Psoas muscle (tissue), 8 donors: ENCODE data around the gene NGF. TPM values are rescaled to one million over a fixed set of nuclear protein-coding genes. Genes with fewer than 3 reads are reported as not detected.

ENCODE experiments used
- ATAC-seq, 4 donors: fragments of 200-7000 bp; cut with Tn5 transposase; one replicate each; pipeline ENCODE4 v1.9.1; 2020; ENCODE audit warnings: moderate library complexity in 3 of 4, mild to moderate bottlenecking in 2 of 4
- DNase-seq, 2 donors: peaks; one replicate each; pipeline ENCODE4 v3.0.0-alpha.2; 2020
- H3K27ac ChIP-seq: fragments of 200-600 bp; one replicate; pipeline ENCODE4 v1.8.0; 2022
- H3K27me3 ChIP-seq, 3 donors: fragments of 200-600 bp in 1 of 3; one replicate each; pipeline versions ENCODE4 v1.6.1 to v1.8.0; 2013 to 2022; ENCODE audit warnings: low read length in 2 of 3, mild to moderate bottlenecking in 2 of 3, moderate library complexity in 1 of 3; ENCODE audit not compliant: insufficient read depth in 3 of 3
- H3K36me3 ChIP-seq, 2 donors: fragments of 200-600 bp in 1 of 2; one replicate each; pipeline versions ENCODE4 v1.6.1 to v1.8.0; 2013 to 2022; ENCODE audit warnings: low read depth in 1 of 2, mild to moderate bottlenecking in 1 of 2, moderate library complexity in 1 of 2; ENCODE audit not compliant: insufficient read depth in 1 of 2
- H3K4me1 ChIP-seq: fragments of 200-600 bp; one replicate; pipeline ENCODE4 v1.8.0; 2022
- H3K4me3 ChIP-seq: fragments of 200-600 bp; one replicate; pipeline ENCODE4 v1.8.0; 2022; ENCODE audit warnings: mild to moderate bottlenecking
- H3K9me3 ChIP-seq: fragments of 200-600 bp; one replicate; pipeline ENCODE4 v1.8.0; 2022
- CTCF ChIP-seq: fragments of 200-600 bp; IDR thresholded peaks from one replicate; pipeline ENCODE4 v1.8.0; 2022; ENCODE audit warnings: antibody characterized with exemption
- WGBS, 3 donors: extraction: QIAGEN DNeasy Blood & Tissue Kit; methylation state at CpG; one replicate each; pipeline versions ENCODE4 v1.1.6 to v1.1.7; 2013; 5-methylcytosine and 5-hydroxymethylcytosine counted together
- intact Hi-C, 2 donors: fragments of 100-400 bp; cut with DNase I; formaldehyde crosslinking; loops; one replicate each; pipeline versions ENCODE4 v1.11.0 to v1.14.2; 2022
- polyA plus RNA-seq, 3 donors: library from polyadenylated mRNA; stranded (reverse); fragments of 200-250 nt; gene quantifications; one replicate each; pipeline ENCODE4 v1.2.3, GENCODE V29; 2013
- total RNA-seq, 4 donors: library from RNA; stranded (reverse); fragmentation: NEBNext Ultra II Directional in 2 of 4; extraction: Animal tissue kit (Norgen Biotek cat#: 25700) in 2 of 4; gene quantifications; one replicate each; pipeline versions ENCODE4 v1.2.1 to v1.2.4, GENCODE V29; 2021 to 2023
- donor health status: healthy with polysubstance abuse.
- donor health status: DM: no; HTN: no; CAD: no; lungs with moderate emphysema.
- donor health status: Bipolar disorder and iron deficiency.
- donor health status: healthy.
- donor health status: DM: yes; HTN: yes; CAD: no.
- donor health status: DM: no; HTN: no; CAD: no.
- donor health status: DM: no; HTN: no; CAD: no.
- donor health status: DM: yes; HTN: yes; CAD: no.

Gene NGF
- total and polyA plus RNA-seq, 7 donors: 0.27 to 1.4 (median 0.57) TPM

- Histone ChIP-seq H3K36me3 (no peaks in the 10 kb centered on the region), H3K27ac (peak overlapping the region; percentile 46), H3K9me3 (no peaks in the 10 kb centered on the region), H3K4me1 (no peaks in the 10 kb centered on the region), H3K4me3 (no peak overlapping the region), H3K27me3 (no peaks in the 10 kb centered on the region)
- TF ChIP-seq CTCF: no peak
- 83 to 94% (median 94%) methylated on average over 13 of the region's 13 CpGs for WGBS, 3 donors
- intact Hi-C loops: no loop called here
- no peak for ATAC-seq
- no peak for DNase-seq
Observed at GRCh38 chr1:115283249-115283648, 54.8 kb downstream of the NGF start.

DNA sequence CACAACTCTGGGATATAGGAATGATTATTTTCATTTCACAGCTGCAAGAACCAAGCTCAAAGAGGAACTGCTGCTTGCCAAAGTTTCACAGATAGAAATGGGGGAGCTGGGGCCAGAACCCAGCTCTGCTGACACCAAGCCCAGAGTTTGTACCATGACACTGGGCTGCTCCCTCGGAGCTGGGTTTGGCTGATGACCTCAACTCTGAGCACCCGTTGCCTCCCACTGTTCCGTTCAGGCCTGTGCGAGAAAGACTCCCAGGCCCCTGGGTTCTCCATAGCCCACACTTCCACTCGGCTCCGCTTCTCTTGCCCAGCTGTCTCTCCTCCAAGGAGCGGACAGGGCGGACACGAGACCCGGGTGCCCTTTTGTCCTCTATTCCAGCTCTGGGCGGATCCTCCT, 55.2 kb downstream of the NGF start:
- Histone ChIP-seq H3K4me1 (no peaks in the 10 kb centered on the region), H3K4me3 (no peak overlapping the region), H3K9me3 (peaks cover 3% of the 10 kb centered on the region), H3K27me3 (no peaks in the 10 kb centered on the region), H3K27ac (peak overlapping the region; percentile 46), H3K36me3 (no peaks in the 10 kb centered on the region)
- WGBS, 3 donors: 55 to 71% (median 65%) methylated on average over 11 of the region's 11 CpGs
- peak; percentile 67 to 75 for DNase-seq
- peak; percentile 48 to 71 (median 66) for ATAC-seq
- intact Hi-C loops: no loop called here
- TF ChIP-seq CTCF: no peak

DNA sequence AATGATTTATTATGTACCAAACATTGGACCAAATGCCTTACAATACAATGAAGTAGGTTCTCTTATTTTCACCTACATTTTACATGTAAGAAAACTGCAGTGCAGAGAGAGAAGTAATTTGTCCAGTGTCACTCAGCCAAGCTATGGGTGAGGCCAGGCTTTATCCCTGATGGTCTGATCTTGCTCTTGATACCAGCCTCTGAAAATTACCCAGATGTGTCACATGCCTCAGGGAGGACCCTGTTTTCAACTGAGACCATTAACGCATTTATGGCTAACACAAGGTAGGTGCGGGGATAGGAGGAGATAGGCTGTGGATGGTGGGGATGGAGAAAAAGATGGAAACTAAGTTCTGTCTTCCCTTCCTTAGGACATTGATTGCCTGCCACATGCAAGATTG, 56.9 kb downstream of the NGF start:
- H3K27me3 ChIP-seq: no peaks in the 10 kb centered on the region
- peaks cover 13% of the 10 kb centered on the region for H3K9me3 ChIP-seq
- H3K4me3 ChIP-seq: no peak overlapping the region
- DNase-seq: no peak
- no peak overlapping the region for H3K27ac ChIP-seq
- intact Hi-C loops: no loop called here
- WGBS, 3 donors: 95 to 98% (median 96%) methylated on average over 2 of the region's 2 CpGs
- ATAC-seq: no peak
- no peaks in the 10 kb centered on the region for H3K36me3 ChIP-seq
- H3K4me1 ChIP-seq: no peaks in the 10 kb centered on the region
- TF ChIP-seq CTCF: no peak

GRCh38 chr1:115280064-115280463, 58.0 kb downstream of the NGF start:
- intact Hi-C loops: no loop called here
- H3K9me3 ChIP-seq: peaks cover 13% of the 10 kb centered on the region
- TF ChIP-seq CTCF: no peak
- ATAC-seq (no peak), DNase-seq (no peak)
- 71 to 79% (median 74%) methylated on average over 8 of the region's 8 CpGs for WGBS, 3 donors
- no peaks in the 10 kb centered on the region for H3K4me1 ChIP-seq
- H3K27ac ChIP-seq: no peak overlapping the region
- no peaks in the 10 kb centered on the region for H3K36me3 ChIP-seq
- H3K4me3 ChIP-seq: no peak overlapping the region
- H3K27me3 ChIP-seq: no peaks in the 10 kb centered on the region

GRCh38 chr1:115278211-115278610, 59.8 kb downstream of the NGF start:
- DNase-seq (no peak), ATAC-seq (no peak)
- H3K27me3 ChIP-seq: no peaks in the 10 kb centered on the region
- no peaks in the 10 kb centered on the region for H3K36me3 ChIP-seq
- intact Hi-C loops: no loop called here
- no peak overlapping the region for H3K27ac ChIP-seq
- H3K4me1 ChIP-seq: no peaks in the 10 kb centered on the region
- 47 to 58% (median 58%) methylated on average over 3 of the region's 3 CpGs for WGBS, 3 donors
- no peak overlapping the region for H3K4me3 ChIP-seq
- no peak for TF ChIP-seq CTCF
- H3K9me3 ChIP-seq: peaks cover 13% of the 10 kb centered on the region
